Measurements from ENCODE around the gene NEK6. TPM values are rescaled to one million over a fixed set of nuclear protein-coding genes. Genes with fewer than 3 reads are reported as not detected.

Gene NEK6
- total and polyA plus RNA-seq, 2 of the 8 experiments (the other 6 are each of a cell fraction or from before 2014, with no cell fraction given) = 17.7 to 19.7 TPM

- Histone ChIP-seq H4K8ac (ENCODE audit: extremely low read depth, insufficient read depth, low read length) (no peak overlapping the region), H3K4me2 (ENCODE audit: insufficient read depth in 1 of 2, low read depth in 2 of 2, low read length in 2 of 2) (no peak overlapping the region), H3K27me3 (replicated peaks in 1 of 4; ENCODE audit: control insufficient read depth in 3 of 4, extremely low read depth in 1 of 4, insufficient read depth in 3 of 4, low read length in 3 of 4) (no peaks in the 10 kb centered on the region), H4K91ac (replicated peaks; ENCODE audit: insufficient read length, low read length) (no peak overlapping the region), H3K27ac (ENCODE audit: low read depth, low read length) (no peak overlapping the region), H2BK15ac (ENCODE audit: low read length) (no peak overlapping the region), H3K56ac (replicated peaks; ENCODE audit: insufficient read length, low read depth, low read length) (no peak overlapping the region), H3K9ac (replicated peaks in 1 of 4; ENCODE audit: extremely low read depth in 1 of 4, low read depth in 3 of 4, low read length in 3 of 4) (no peak overlapping the region), H3K23me2 (ENCODE audit: low read depth, low read length) (no peaks in the 10 kb centered on the region), H2AFZ (ENCODE audit: low read length) (no peak overlapping the region), H3K14ac (ENCODE audit: insufficient read length) (no peak overlapping the region), H4K5ac (ENCODE audit: insufficient read length, low read depth, low read length) (no peak overlapping the region), H3K4me3 (ENCODE audit: extremely low read depth in 1 of 4, insufficient read depth in 2 of 4, low read depth in 3 of 4, low read length in 4 of 4) (no peak overlapping the region), H3K18ac (ENCODE audit: extremely low read depth, low read length) (no peak overlapping the region), H3K4me1 (replicated peaks in 1 of 4; ENCODE audit: control insufficient read depth in 3 of 4, insufficient read depth in 4 of 4, low read length in 3 of 4) (no peaks in the 10 kb centered on the region), H3K36me3 (ENCODE audit: control insufficient read depth in 2 of 4, insufficient read depth in 4 of 4, low read length in 3 of 4) (no peaks in the 10 kb centered on the region), H2BK120ac (replicated peaks; ENCODE audit: low read depth, low read length) (no peak overlapping the region), H4K20me1 (replicated peaks in 1 of 2; ENCODE audit: control insufficient read depth in 1 of 2, insufficient read depth in 2 of 2, low read length in 2 of 2) (peaks cover 5 to 27% of the 10 kb centered on the region in 2 experiments), H3K23ac (ENCODE audit: insufficient read length) (no peak overlapping the region), H2AK5ac (ENCODE audit: low read depth, low read length) (no peak overlapping the region), H2BK12ac (ENCODE audit: low read depth, low read length) (no peak overlapping the region), H3K9me3 (ENCODE audit: insufficient read depth in 2 of 2, low read depth in 1 of 2, low read length in 1 of 2) (no peaks in the 10 kb centered on the region), H2BK5ac (ENCODE audit: low read depth, low read length) (no peak overlapping the region), H3K4ac (replicated peaks; ENCODE audit: insufficient read length, low read depth, low read length) (no peak overlapping the region), H3K79me1 (ENCODE audit: low read depth, low read length) (peaks cover 22% of the 10 kb centered on the region), H3K79me2 (ENCODE audit: control insufficient read depth in 1 of 2, insufficient read depth in 2 of 2, low read length in 2 of 2) (peaks cover 3 to 77% of the 10 kb centered on the region in 2 experiments; a peak in 3 of 4 replicates), H2BK20ac (ENCODE audit: low read length) (no peak overlapping the region)
- ChIA-PET CTCF (ENCODE audit: partially characterized antibody) (interaction anchor here (1.9 to 2.6 kb wide), 3 partner anchors 8 to 28 kb away, joined by 4 to 12 read pairs (median 6); no protein-coding TSS in a partner anchor), POLR2A (ENCODE audit: partially characterized antibody) (no interaction called here)
- no peak for FAIRE-seq
- WGBS, 2 experiments (ENCODE audit: extremely low coverage in 1 of 2, insufficient coverage in 1 of 2, insufficient read length in 1 of 2, insufficient replicate concordance in 2 of 2, low coverage in 1 of 2, low lambda C conversion rate in 2 of 2, missing lambda C conversion rate in 1 of 2) = 88% methylated on average over 4 of the region's 4 CpGs; no CpG with 5 or more reads in 1 of the 2 experiments
- no peak for DNase-seq (ENCODE audit: low read depth in 1 of 2, low spot score in 2 of 2)
- TF ChIP-seq RXRA (IDR thresholded peaks at IDR 0.05; ENCODE audit: insufficient read depth, low read depth, low read length) (no peak), ZNF274 (IDR thresholded peaks at IDR 0.05; ENCODE audit: borderline replicate concordance, extremely low read depth, low read length) (no peak), SIN3A (conservative IDR thresholded peaks at IDR 0.05 in 1 of 2, IDR thresholded peaks at IDR 0.05 in 1 of 2; ENCODE audit: low read depth in 1 of 2, low read length in 2 of 2) (no peak), CHD2 (IDR thresholded peaks at IDR 0.05; ENCODE audit: low read length) (no peak), ATF3 (IDR thresholded peaks at IDR 0.05; ENCODE audit: insufficient read depth, low read depth, low read length) (no peak), NANOG (IDR thresholded peaks at IDR 0.05; ENCODE audit: insufficient read depth, low read depth, low read length, poor library complexity, severe bottlenecking) (no peak), CEBPB (IDR thresholded peaks at IDR 0.05; ENCODE audit: low read depth, low read length) (no peak)
Observed at GRCh38 chr9:124364141-124364540, 106.4 kb downstream of the NEK6 start.

All from H1 (cell line).